Activated CD8-positive, alpha-beta memory T cell treated with anti-CD3 and anti-CD28 coated beads, Interleukin-2, amount 50 U/mL, for 1 hour (primary cell): Measurements from ENCODE around the gene NCOA4.
"Not testable (repeated sequence)": the region's sequence is repeated elsewhere in the genome, so short reads cannot be mapped to it uniquely, and the experiment has no call there.

Source experiments
- DNase-seq: peaks from one replicate; pipeline ENCODE4 v3.0.0-alpha.2; 2020; ENCODE audit errors: extremely low read depth

The NCOA4 gene

DNA sequence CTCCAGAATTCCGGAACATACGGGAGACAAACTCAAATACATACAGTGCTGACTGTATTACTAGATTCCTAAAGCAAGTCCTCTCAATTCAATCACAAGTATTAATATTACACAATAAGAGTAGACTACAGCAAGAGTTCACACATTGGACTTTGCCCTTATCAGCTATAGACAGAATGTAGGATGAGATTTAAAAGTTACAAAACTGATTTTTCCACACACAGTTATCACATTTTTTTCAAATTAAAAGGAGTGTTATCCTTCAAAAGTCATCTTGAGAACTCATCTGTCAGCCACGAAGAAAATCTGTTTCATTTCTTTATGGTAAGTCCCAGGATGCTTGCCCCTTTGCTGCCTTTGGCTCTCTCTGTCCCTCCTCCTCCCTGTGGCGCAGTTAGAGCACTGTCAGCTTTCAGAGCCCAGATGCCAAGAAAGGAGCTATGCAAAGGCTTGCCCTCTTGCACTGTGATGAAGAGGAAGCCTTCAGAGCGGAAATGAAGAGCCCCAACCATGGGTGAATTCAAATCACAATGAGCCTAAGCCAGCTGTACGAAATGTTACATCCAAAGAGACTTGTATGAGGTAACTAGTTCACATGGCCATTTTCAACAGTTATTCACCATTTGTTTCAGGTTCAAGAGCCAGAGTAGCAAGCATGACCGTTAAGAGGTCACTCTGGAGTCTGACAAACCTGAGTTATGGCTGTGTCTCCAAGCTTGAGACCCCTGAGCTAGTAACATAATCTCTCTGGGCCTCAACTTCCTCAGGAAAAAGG lies 10.7 kb downstream of the NCOA4 start:
- DNase-seq = no peak

DNA sequence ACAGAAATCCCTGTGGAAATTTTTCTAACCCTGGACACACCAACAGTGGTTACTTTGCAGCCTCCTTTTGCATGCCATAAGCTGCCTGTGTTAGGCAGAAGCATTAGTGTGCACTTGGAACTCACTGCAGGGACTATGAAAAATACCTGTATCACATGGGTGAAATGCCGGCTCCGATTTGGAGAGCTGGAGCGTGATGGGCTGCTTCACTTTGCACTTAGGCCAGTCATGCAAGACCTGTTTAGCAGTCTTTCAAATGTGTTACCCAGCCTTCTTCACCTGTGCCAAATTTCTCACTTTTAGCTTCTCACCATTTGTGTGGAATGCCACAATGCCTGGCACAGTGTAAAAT lies 11.3 kb downstream of the NCOA4 start:
- no peak for DNase-seq

DNA sequence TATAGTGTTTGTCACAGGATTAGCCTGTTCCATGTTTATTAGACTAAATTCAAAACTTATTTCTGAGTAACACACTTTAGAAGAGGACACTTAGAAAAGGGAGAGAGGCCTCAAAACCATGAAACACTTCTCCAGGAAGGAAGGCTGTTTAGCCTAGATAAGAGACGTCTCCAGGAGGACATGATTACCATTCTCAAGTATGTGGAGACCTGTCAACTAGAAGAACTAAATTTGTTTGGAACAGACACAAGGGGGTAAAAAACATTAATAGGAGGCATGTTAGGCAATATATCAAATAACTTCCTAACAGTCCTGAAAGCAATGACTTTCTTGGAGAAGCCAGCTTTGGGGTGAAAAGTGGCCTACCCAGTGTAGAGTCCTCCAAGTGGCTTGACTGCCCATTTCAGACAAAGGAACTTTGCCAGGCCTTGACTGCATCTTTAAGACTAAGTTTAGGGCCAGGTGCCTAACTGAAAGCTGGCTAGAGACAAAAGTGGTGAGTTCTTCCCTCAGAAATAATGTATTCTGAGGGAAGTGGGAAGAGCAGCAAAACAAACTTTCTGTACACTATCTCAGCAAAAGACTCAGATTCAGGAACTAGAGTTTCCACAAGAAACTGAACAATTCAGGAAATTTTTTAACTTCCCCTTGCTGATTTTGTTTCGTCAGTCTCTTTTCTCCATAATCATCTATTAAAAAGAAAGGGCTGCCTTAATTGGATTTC lies 11.8 kb downstream of the NCOA4 start:
- DNase-seq = no peak

DNA sequence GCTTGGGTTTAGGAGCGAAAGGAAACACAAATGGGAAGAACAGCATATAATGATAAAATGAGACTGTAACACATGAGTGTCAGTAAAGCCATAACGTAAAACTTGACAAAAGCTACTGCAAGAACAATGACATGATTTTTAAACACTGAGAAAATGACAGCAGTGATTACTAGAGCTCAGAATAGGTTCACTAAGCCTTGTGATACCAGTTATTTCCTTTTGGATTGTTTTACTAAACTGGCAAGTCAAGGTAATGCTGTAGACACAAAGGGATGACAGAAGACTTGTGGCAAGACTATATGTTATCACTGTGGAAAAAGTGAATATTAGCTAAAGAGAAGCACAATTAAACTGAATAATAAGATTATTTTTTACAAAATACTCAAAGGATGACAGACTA lies 12.7 kb downstream of the NCOA4 start:
- DNase-seq = no peak

DNA sequence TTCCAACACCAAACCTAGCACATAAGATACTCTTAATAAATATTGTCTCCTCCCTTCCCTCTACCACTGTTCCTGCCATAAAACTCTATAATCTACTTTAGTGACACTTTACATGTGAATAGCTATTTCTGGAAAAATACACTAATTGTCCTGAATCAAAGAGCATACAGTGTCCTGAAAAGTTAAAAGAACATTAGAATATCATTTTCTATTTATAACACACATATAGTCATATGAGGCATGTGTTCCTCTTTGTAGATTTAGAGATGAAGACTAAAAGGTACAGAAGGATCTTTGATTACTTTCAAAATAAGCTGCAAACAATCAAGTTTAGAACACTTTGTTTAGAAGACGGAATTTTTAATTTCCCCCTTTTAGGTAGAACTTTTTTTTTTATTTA lies 13.6 kb downstream of the NCOA4 start:
- no peak for DNase-seq

DNA sequence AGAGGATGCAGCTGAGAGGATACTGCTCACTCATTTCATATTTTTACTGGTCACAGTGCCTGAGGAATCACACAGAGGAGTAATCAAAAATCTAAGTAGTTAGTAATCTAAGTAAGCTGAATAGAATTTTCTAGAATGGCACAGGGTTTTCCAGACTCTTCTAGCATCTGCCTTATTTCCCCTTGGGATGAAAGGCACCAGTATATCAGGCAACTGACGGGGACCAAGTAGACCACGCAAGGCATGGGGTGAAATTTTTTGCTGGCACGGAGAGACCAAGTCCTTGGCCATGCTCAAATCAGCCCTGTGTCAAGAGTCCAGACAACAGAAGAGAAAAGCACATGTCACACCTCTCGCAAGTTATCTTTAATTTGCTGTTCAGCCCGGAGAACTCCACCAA lies 14.2 kb downstream of the NCOA4 start:
- DNase-seq = no peak

DNA sequence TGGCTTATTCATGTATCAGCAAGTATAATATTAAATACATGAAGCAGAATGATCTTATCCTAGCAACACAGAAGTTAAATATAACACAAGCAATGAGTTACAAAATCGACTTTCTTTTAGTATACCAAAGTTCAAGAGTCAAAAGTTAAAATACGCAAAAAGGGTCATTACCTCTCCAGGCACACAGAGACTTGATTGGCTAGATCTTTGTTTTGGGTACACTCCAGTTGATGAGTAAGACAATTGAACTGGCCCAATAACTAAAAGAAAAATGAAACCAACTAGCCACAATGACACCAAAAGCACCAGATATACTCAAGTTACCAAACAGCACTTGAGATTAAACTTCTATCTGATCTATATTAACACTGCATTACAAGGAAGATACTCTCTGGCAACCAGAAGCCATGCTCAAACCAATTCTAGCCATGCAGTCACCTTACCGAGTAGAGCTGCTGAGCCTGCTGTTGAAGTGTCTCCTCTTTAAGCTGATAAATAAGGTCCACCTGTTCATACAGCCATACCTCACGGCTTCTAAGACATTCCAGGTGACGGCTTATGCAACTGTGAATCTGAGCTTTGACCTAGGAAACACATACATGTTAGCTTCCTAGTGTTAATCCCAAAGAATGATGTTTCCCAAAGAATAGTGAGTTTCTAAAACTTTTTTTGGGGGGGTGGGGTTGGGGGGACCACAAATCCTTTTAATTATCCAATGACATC lies 15.6 kb downstream of the NCOA4 start:
- DNase-seq = no peak

DNA sequence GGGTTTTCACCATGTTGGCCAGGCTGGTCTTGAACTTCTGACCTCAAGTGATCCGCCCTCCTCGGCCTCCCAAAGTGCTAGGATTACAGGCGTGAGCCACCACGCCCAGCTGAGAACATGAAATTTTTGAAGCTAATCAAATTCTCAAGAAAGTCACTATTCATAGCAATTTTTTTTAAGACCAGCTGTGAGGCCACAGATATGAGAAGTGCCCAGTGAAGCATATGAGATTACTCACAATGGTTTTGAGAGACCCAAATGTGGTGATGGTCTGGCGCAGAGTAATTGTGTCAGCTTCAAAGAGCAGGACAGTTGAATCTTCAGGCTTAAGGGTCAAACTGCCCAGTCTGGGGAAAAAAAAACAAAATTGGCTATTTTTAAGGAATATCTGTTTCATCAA lies 16.2 kb downstream of the NCOA4 start:
- no peak for DNase-seq

DNA sequence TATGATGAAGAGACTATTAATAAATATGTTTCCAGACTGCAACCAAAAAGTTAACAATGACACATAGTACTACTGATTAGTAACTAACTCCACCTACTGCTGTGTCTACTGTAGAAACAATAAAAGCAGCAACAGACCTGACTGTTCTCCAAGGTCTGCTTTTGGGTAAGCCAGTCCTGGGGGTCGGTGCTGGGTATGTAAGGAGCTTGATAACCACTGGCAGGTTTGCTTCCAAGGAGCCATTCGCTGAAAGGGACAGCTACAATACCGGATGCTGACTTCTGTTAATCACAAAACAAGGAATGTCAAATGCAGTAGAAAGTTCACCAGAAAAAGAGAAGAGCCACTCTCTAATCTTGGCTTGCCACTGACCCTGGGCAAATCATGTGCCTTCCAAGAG lies 17.7 kb downstream of the NCOA4 start:
- DNase-seq = no peak

DNA sequence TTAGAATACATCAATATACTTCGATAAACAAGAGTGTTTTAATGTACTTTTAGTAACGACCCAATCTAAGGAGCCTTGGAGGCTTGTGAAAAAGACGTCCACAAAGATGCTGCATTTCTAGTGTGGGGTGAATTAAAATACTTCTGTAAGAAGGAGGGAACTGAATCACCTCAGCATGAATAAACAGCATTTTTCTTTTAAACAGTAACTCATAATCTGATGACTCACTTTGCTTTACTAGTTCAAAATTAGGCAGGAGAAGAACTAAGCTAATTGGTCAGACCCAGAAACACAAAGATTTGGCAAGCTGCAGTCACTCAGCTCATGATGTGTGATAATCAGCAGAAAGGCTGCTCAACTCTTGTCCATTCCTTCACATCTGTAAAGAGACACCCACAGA lies 24.2 kb downstream of the NCOA4 start:
- DNase-seq = no peak

DNA sequence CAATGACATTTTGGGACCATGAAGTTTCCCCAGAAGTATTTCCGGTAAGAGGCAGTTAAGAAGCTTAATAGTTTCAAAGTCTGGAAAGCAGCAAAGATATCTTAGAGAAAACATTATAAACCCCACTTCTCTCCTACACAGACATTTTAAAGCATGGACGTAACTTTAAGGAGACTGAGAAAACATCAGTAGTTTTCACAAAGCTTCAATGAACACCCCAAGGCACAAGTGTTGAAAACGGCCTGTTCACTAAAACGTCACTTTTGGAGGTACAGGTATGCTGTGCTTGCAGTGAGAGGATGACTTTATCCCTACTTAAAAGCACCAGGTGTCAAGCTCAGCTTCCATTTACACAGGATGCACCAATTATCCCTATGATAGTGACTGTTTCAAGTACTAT lies 25.0 kb downstream of the NCOA4 start:
- DNase-seq = no peak

DNA sequence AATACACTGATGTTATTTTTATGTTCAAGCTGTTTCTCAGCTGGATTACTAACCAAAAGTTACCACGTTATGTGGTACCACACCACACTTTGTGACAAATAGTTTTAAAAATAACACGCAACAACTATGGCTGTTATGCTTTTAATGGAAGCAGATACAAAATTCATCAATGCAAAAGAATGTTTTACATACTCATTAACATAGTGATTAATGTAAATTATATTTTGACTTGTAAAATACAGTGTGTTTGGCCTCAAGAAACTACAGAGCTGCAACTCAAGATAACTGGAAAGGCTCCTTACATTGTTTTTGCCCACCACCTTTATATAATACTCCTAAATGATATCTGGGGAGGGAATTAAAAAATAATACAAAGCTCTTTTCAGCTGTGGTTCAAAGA lies 25.5 kb downstream of the NCOA4 start:
- no peak for DNase-seq

DNA sequence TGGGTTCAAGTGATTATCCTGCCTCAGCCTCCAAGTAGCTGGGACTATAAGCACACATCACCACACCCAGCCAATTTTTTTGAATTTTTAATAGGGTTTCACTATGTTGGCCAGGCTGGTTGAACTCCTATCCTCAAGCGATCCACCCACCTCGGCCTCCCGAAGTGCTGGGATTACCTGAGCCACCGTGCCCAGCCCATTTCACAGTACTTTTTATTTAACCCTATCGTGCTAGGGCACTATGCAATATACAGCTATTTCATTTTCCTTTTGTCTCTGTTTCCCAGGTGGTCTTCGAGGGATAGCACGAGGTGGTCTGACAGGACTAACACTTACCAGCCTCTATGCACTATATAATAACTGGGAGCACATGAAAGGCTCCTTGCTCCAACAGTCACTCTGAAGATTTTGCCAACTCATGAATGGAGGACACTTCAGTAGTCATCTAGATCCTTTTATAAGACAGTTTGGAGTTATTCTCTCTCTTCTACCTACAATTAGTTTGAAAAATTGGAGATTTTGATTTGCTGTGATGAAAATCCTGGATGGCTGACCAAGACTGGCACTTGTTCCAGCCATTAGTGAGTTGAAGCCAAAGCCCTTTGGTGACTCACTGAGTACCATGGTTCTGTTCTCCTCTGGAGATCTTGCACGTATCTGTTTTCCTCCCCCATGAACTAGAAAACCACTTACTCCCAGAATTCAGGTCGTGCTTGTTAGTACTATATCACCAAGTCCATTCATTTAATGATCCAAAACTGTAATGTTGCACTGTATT lies 27.3 kb downstream of the NCOA4 start:
- DNase-seq = no peak

DNA sequence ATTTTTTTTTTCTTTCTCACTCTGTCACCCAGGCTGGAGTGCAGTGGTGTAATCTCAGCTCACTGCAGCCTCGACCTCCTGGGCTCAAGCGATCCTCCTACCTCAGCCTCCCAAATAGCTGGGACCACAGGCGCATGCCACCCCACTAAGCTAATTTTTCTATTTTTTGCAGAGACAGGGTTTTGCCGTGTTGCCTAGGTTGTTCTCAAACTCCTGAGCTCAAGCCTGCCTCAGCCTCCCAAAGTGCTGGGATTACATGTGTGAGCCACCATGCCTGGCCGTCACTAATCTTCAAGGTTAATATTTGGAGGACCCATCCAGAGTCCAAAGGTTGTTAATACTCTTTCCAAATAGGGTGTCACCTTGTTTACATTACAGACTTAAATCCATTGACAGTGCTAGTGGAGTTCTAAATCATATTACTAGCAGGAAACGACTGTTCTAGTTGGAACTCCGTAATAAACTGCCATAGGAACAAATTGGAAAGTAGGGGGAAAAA lies 28.2 kb downstream of the NCOA4 start:
- DNase-seq = not testable (repeated sequence)

DNA sequence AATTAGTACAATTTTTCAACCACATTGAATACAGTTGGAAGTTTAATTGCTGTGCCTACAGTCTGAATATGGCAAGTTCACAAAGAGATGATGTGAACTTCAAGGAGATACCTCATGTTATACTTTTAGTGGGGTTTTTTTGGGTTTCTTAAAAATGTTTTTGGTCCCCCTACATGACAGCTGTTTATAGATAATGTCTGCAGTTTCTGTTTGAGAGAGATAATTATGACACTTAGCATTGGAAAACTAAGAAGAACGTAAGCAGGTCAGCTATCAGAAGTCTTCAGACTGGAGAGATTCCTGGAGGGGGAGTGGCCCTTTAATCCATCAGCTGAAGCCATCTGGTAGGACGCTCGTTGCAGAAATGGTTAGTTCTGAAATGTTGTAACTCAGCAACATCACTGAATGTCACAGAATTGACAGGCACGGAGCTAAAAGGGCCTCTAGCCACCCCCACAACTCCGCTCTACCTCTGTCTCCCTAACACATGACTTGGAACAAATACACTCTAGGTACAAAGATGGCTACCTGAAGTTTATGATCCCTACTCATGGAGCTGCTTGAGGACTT lies 29.2 kb downstream of the NCOA4 start:
- no peak for DNase-seq

DNA sequence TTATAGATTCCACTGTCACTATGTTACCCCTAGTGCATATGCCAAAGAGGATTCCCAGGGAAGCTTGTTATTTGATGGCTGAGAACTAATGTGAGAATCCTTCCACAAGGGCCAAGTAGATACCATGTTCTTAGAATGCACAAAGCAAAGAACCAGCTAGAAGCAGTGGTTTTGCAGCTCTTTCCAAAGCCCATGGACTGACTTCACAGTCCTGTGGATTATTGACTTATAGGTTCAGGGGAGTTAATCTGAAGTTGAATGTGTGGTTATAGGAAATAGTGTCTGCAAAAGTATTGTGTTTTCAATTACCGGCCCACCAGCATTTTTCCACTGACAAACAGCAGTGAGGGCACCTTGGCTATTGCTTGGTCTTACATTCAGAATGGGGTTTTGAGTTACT lies 29.9 kb downstream of the NCOA4 start:
- DNase-seq = no peak

DNA sequence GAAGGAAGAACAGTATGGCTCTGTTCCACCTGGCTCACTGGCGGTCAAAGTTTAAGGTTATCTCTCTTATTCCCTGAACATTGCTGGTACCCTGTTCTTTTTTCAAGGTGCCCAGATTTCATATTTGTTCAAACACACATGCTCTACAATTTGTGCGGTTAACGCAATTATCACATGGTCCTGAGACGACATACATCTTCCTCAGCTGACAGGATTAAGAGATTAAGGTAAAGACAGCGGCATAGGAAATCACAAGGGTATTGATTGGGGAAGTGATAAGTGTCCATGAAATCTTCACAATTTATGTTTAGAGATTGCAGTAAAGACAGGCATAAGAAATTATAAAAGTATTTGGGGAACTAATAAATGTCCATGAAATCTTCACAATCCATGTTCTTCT lies 30.5 kb downstream of the NCOA4 start:
- not testable (repeated sequence) for DNase-seq

DNA sequence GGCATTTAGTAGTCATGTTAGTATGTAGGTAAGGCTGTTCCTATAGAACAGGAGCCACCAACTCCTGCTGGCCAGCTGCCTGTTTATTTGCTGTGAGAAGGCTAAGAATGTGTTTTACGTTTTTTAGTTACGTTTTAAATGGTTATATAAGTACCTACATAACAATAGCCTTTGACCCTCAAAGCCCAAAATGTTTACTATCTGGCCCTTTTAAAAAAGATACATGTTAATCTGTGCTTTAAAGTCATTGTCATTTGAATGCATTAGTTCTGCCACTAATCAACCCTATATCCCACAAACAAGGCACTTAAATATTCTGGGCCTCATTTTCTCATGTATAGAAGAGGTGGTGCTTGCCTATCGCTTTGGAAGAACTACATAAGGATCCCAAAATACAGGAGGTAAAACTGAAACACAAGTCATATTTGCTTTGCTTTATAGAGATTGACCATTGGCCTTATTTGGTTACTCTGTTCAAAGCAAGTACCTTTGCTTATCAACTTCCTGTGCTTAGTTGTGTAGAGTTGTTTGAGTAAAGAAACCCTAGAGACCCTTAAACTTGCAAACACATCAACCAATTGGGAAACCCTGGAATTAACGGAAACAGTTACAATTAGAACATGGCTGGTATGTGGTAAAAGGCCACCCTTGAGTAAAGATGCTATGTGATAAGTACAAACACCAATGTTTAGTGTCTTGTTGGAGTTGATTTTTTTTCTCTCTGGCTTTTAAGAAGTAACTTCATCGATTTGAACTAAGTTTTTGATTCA lies 32.2 kb downstream of the NCOA4 start:
- DNase-seq = no peak

DNA sequence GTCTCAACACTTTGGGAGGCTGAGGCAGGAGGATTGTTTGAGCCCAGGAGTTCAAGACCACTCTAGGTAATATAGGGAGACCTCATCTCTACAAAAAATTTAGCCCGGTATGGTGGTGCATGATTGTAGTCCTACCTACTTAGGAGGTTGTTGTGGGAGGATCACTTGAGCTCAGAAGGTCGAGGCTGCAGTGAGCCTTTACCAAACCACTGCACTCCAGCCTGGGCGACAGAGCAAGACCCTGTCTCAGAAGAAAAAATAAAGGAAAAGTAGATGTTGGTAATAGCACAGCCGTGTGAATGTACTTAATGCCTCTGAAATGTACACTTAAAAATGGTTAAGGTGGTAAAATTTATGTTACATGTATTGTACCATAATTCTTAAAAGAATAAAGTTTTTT lies 32.9 kb downstream of the NCOA4 start:
- DNase-seq = no peak

DNA sequence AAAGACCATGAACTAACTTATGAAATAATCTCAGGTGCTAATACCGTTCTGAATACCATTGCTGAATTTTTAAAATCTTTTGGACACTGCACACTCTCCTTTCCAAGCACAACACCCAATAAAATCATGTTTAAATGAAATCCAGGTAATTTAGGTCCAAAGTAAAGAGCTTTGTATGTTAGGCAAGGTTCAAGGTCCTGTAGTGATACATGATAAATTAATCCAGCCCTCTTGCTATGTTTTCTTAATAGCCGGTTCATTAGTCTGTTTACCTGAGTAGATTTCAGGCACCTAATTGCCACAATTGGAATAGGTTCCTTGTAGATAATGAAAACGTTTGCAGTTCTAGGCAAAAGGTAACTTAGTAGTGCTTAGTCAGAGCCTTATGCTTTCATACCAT lies 44.8 kb downstream of the NCOA4 start:
- not testable (repeated sequence) for DNase-seq

DNA sequence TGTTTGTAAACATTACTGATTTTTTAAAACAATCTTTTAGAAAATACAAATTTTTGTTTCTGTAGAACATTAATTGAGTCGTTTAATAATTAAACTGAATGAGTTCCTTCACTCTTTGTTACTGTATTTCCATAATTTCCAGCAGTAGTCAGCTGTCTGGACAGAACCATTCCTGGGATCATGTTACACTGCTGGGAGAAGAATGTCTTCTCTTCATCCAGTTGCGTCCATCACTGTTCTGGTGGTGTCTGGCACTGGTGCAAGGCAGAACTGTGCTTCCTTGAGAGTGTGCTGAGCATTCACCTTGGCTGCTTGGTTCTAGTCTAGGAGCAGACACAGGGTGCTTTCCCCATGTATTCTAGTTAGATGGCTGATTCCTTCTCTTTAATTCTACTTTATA lies 46.0 kb downstream of the NCOA4 start:
- not testable (repeated sequence) for DNase-seq
